ENCODE data around the gene ATP8B4. TPM values are rescaled to one million over a fixed set of nuclear protein-coding genes. Genes with fewer than 3 reads are reported as not detected.

The ATP8B4 gene
- total RNA-seq, 1 donor from 2014 or later, result 15.1 TPM

DNA sequence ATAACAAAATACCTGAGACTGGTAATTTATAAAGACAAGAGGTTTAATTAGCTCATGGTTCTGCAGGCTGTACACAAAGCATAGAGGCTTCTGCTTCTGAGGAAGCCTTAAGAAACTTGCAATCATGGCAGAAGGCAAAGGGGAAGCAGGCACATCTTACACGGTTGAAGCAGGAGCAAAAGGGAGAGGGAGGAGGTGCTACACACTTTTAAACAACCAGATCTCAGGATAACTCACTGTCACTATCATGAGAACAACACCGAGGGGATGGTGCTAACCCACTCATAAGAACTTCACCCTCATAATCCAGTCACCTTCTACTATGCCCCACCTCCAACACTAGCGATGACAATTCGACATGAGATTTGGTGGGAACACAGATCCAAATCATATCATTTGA, 54.4 kb downstream of the ATP8B4 start:
- Histone ChIP-seq H3K4me3 (no peak overlapping the region), H3K4me1 (no peaks in the 10 kb centered on the region), H3K27me3 (no peaks in the 10 kb centered on the region), H3K9me3 (no peaks in the 10 kb centered on the region), H3K27ac (no peak overlapping the region), H3K36me3 (no peaks in the 10 kb centered on the region)
- TF ChIP-seq, protein P1, sequence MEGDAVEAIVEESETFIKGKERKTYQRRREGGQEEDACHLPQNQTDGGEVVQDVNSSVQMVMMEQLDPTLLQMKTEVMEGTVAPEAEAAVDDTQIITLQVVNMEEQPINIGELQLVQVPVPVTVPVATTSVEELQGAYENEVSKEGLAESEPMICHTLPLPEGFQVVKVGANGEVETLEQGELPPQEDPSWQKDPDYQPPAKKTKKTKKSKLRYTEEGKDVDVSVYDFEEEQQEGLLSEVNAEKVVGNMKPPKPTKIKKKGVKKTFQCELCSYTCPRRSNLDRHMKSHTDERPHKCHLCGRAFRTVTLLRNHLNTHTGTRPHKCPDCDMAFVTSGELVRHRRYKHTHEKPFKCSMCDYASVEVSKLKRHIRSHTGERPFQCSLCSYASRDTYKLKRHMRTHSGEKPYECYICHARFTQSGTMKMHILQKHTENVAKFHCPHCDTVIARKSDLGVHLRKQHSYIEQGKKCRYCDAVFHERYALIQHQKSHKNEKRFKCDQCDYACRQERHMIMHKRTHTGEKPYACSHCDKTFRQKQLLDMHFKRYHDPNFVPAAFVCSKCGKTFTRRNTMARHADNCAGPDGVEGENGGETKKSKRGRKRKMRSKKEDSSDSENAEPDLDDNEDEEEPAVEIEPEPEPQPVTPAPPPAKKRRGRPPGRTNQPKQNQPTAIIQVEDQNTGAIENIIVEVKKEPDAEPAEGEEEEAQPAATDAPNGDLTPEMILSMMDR (IDR thresholded peaks at IDR 0.05), result no peak
- no peak for DNase-seq (ENCODE audit: low spot score in 2 of 2)
- intact Hi-C loops (cut with DNase I), result no loop called here

DNA sequence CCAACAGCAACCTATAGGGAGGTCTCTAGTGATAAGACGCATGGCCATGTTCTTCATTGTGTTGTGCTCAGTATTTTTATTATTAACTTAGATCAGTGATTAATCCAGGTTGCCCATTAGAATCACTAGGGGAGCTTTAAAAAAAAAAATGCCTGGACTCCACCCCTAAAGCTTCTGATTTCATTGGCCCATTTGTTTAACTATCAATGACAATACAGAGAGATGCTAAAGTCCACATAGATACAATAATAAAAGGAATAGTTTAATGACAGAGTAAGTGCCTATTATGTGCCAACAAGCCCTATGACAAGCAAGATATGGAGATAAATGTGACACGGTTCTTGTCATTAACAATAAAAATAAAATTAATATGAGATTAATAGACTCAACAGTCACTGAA, 55.8 kb downstream of the ATP8B4 start:
- Histone ChIP-seq H3K27me3 (no peaks in the 10 kb centered on the region), H3K36me3 (no peaks in the 10 kb centered on the region), H3K27ac (no peak overlapping the region), H3K4me3 (no peak overlapping the region), H3K4me1 (no peaks in the 10 kb centered on the region), H3K9me3 (no peaks in the 10 kb centered on the region)
- TF ChIP-seq, protein P1 (IDR thresholded peaks at IDR 0.05), result no peak
- intact Hi-C loops (cut with DNase I), result no loop called here
- no peak for DNase-seq (ENCODE audit: low spot score in 2 of 2)

DNA sequence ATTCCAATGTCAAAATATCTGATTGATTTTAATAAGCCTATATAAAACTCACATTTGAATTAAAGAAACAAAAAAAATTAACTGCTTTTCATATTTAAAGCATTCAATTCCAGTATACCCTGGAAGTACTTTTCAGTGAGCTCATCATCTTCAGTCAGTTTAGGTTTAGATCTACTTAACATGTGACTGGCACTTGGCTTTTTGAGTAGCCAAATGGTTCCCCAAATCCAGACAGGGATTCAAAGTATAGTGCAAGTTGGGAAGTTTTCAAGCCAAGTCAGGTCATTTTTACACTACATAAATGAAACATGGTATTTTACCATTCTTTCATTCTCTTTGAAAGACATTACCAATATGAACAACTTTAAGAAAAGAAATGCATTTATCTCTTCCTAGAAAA, 57.5 kb downstream of the ATP8B4 start:
- TF ChIP-seq, protein P1 (IDR thresholded peaks at IDR 0.05), result no peak
- H3K36me3 ChIP-seq, result no peaks in the 10 kb centered on the region
- intact Hi-C loops (cut with DNase I), result no loop called here
- no peak overlapping the region for H3K27ac ChIP-seq
- no peak for DNase-seq (ENCODE audit: low spot score in 2 of 2)
- no peaks in the 10 kb centered on the region for H3K4me1 ChIP-seq
- no peaks in the 10 kb centered on the region for H3K27me3 ChIP-seq
- H3K9me3 ChIP-seq, result no peaks in the 10 kb centered on the region
- H3K4me3 ChIP-seq, result no peak overlapping the region

DNA sequence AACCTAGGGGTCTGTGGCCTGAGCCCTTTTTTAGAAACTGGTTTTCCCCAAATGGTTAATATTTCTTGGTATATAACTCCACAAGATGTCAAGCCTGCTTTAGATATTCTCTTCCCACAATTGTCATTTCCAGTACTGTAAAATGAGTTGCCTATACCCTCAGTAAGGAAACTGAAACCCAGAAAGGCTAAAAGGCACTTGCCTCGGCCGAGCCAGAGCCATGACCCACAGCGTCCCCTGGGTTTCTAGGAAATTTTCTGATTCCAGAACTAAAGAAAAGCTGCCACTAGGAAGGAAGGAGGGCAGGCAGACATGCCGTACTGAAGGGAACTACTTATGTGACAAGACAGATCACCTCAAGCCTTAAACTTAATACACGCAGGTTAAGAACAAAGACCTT, 59.1 kb downstream of the ATP8B4 start:
- no peak overlapping the region for H3K27ac ChIP-seq
- H3K36me3 ChIP-seq, result no peaks in the 10 kb centered on the region
- TF ChIP-seq, protein P1 (IDR thresholded peaks at IDR 0.05), result no peak
- no peak for DNase-seq (ENCODE audit: low spot score in 2 of 2)
- no peak overlapping the region for H3K4me3 ChIP-seq
- intact Hi-C loops (cut with DNase I), result loop anchor here (10.0 kb wide), 2 partner anchors 65 to 185 kb away; no protein-coding TSS in a partner anchor
- no peaks in the 10 kb centered on the region for H3K27me3 ChIP-seq
- H3K4me1 ChIP-seq, result peaks cover 0 to 6% of the 10 kb centered on the region in 2 donors
- H3K9me3 ChIP-seq, result no peaks in the 10 kb centered on the region

DNA sequence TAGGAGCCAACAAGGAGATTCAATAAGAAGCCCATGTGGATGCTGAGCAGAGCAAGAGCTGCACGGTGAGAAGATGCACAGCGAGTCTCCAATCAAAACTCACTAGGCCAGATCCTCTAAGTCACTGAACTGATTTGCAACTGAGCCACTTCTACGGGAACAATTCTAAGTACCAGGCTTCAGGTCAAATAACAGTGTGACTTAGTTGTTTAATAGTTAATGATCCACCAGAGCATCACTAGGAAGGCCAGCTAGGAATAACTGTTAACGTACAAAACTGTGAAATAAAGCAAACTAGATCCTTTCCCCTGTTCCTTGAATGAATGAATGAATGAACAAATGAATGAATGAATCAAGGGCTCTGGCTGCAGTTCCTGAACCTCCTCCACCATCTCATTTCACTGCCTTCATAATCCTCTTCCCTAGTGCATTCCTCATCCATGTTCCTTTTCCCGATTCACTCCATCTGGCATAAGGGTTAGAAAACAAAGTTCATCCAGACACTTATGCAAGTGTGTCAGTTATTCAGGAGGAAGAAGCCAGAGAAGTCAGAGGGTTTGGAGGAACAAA, 59.7 kb downstream of the ATP8B4 start:
- no peaks in the 10 kb centered on the region for H3K36me3 ChIP-seq
- no peak overlapping the region for H3K4me3 ChIP-seq
- H3K27me3 ChIP-seq, result no peaks in the 10 kb centered on the region
- peaks cover 0 to 10% of the 10 kb centered on the region in 2 donors for H3K4me1 ChIP-seq
- no peaks in the 10 kb centered on the region for H3K9me3 ChIP-seq
- TF ChIP-seq, protein P1 (IDR thresholded peaks at IDR 0.05), result no peak
- intact Hi-C loops (cut with DNase I), result loop anchor here (10.0 kb wide), 2 partner anchors 64 to 184 kb away; no protein-coding TSS in a partner anchor
- DNase-seq (ENCODE audit: low spot score in 2 of 2), result no peak
- H3K27ac ChIP-seq, result no peak overlapping the region
